Heart left ventricle (tissue), 16 donors: ENCODE results near the gene MAML1. TPM values are rescaled to one million over a fixed set of nuclear protein-coding genes. Genes with fewer than 3 reads are reported as not detected.

Experiments used
- ATAC-seq, 4 donors: fragments of 200-7000 bp; cut with Tn5 transposase; one replicate each; pipeline ENCODE4 v1.9.1; 2020 to 2022; ENCODE audit warnings: moderate library complexity in 4 of 4, mild to moderate bottlenecking in 3 of 4, moderate number of reproducible peaks in 1 of 4
- DNase-seq, 5 donors: peaks; one replicate each; pipeline ENCODE4 v3.0.0-alpha.2; 2020
- H3K27ac ChIP-seq, 12 donors: fragments of 200-600 bp; sonication (generic) in 4 of 12; one replicate each; pipeline versions ENCODE4 v1.5.0 to v1.8.0; 2016 to 2022; ENCODE audit warnings: mild to moderate bottlenecking in 2 of 12
- H3K27me3 ChIP-seq, 9 donors: fragments of 200-600 bp; sonication (generic) in 2 of 9; one replicate each; pipeline versions ENCODE4 v1.5.1 to v1.8.0; 2016 to 2022; ENCODE audit warnings: mild to moderate bottlenecking in 3 of 9
- H3K36me3 ChIP-seq, 9 donors: fragments of 200-600 bp; sonication (generic) in 2 of 9; one replicate each; pipeline versions ENCODE4 v1.5.0 to v1.8.0; 2018 to 2022; ENCODE audit warnings: mild to moderate bottlenecking in 2 of 9
- H3K4me1 ChIP-seq, 12 donors: fragments of 200-600 bp; sonication (generic) in 4 of 12; one replicate each; pipeline versions ENCODE4 v1.5.0 to v1.8.0; 2016 to 2022; ENCODE audit warnings: mild to moderate bottlenecking in 3 of 12
- H3K4me3 ChIP-seq, 12 donors: fragments of 200-600 bp; sonication (generic) in 4 of 12; one replicate each; pipeline versions ENCODE4 v1.5.0 to v1.8.0; 2017 to 2022; ENCODE audit warnings: mild to moderate bottlenecking in 9 of 12, moderate library complexity in 4 of 12
- H3K9me3 ChIP-seq, 12 donors: fragments of 200-600 bp; sonication (generic) in 4 of 12; one replicate each; pipeline versions ENCODE4 v1.5.0 to v1.8.0; 2016 to 2022; ENCODE audit warnings: mild to moderate bottlenecking in 1 of 12
- POLR2A ChIP-seq, 2 donors: fragments of 450-650 bp; IDR thresholded peaks; one replicate each; pipeline ENCODE4 v1.6.1; 2017; ENCODE audit warnings: antibody characterized with exemption in 2 of 2, mild to moderate bottlenecking in 2 of 2, moderate library complexity in 2 of 2
- WGBS, 4 donors: extraction: QIAGEN DNeasy Blood & Tissue Kit in 2 of 4; methylation state at CpG; one replicate each; pipeline versions ENCODE4 v1.1.5 to v1.1.7; 2013 to 2018; 5-methylcytosine and 5-hydroxymethylcytosine counted together
- intact Hi-C, 10 donors: fragments of 100-400 bp; cut with DNase I; formaldehyde crosslinking; loops; one replicate each; pipeline versions ENCODE4 v1.11.1 to v1.14.2; 2022
- polyA plus RNA-seq, 2 donors: library from polyadenylated mRNA; stranded (reverse); fragments of 200-250 nt; gene quantifications; one replicate each; pipeline ENCODE4 v1.2.3, GENCODE V29; 2013
- total RNA-seq, 9 donors: library from RNA; depleted of rRNA in 2 of 9; stranded (reverse); fragments of >200 nt in 2 of 9; fragmentation: NEBNext Ultra II Directional in 3 of 9; extraction: Animal tissue kit (Norgen Biotek cat#: 25700) in 3 of 9; gene quantifications; one replicate each; pipeline versions ENCODE4 v1.1.0 to v1.2.4, GENCODE V29; 2016 to 2023
- TF ChIP-seq, protein P1 (sequence below), 12 donors: fragments of 200-600 bp; sonication (generic) in 4 of 12; IDR thresholded peaks; one replicate each; pipeline versions ENCODE4 v1.5.0 to v1.8.0; 2018 to 2022; ENCODE audit warnings: antibody characterized with exemption in 12 of 12, mild to moderate bottlenecking in 5 of 12
- donor health status: ischemic (EF 13 %, LVEDD 7.1; RV severe dilation, severe dysfunction).
- donor health status: healthy with polysubstance abuse.
- donor health status: DM: no; HTN: yes; CAD: no.
- donor health status: DM: no; HTN: no; CAD: no.
- donor health status: ischemic (EF 25% LVEDD 6.9; RV normal size, moderate dysfunction).
- donor health status: ischemic (EF 25% LVEDD 5.7; RV mildly dilated, moderate dysfunction).
- donor health status: healthy.
- donor health status: DM: yes; HTN: yes; CAD: no.
- donor health status: ischemic (EF 35%, LVEDD 5.7; RV mildly dilated, moderate dysfunction).
- donor health status: nonischemic (EF 11% LVEDD 7.7; RV severe dilation, severe dysfunction).
- donor health status: DM: yes; HTN: yes; CAD: no.
- donor health status: PGD.
- donor health status: ischemic (EF 29% LVEDD 5.4; RV normal size, mild dysfunction).
- donor health status: nonischemic (EF 23%, LVEDD 6.1; RV moderate dilation, normal function).

Gene MAML1
- total and polyA plus RNA-seq, 11 donors = 6.9 to 18.0 (median 11.8) TPM

DNA sequence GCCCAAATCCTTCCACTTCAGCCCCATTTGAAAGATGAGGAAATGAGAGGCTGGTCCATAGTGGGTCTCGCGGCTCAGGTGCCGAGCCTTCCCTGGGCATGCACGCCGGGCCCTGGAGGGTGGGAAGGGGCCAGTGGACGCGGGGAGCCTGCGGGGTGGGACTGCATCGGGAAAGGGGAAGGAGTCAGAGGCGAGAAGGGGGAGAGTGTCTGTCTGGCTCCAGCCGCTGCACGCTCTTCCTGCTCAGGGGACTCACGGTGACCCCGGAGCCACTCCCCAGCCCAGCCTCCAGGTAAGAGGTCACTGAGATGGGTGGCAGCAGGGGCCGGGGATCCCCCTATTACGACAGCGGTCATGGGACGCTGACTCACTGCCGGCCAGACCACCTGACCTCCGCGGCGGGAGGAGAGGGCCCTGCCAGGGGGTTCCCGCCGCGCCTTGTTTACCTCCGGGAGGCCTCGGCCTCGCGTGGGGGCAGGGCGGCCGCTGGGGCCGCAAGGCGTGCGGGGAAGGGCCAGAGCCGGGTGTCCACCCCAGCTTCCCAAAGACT is 86.2 kb downstream of the MAML1 start:
- DNase-seq (peak; percentile 96 to 97 (median 97)), ATAC-seq (peak; percentile 71 to 86 (median 74))
- no peaks in the 10 kb centered on the region for H3K9me3 ChIP-seq
- H3K36me3 ChIP-seq = peaks cover 0 to 28% (median 14%) of the 10 kb centered on the region in 9 donors
- H3K27ac ChIP-seq = peak overlapping the region; percentile 98 to 100 (median 99)
- H3K4me3 ChIP-seq = peak overlapping the region; percentile 1 to 100 (median 91)
- intact Hi-C loops = loop anchor here in 1 of 10 donors (2.0 kb wide), 1 partner anchor 40 kb away; the partner anchor contains the start of gene MRNIP
- peak in 1 of 2 donors; percentile 65 for TF ChIP-seq POLR2A (IDR thresholded peaks at IDR 0.05)
- TF ChIP-seq, protein P1, sequence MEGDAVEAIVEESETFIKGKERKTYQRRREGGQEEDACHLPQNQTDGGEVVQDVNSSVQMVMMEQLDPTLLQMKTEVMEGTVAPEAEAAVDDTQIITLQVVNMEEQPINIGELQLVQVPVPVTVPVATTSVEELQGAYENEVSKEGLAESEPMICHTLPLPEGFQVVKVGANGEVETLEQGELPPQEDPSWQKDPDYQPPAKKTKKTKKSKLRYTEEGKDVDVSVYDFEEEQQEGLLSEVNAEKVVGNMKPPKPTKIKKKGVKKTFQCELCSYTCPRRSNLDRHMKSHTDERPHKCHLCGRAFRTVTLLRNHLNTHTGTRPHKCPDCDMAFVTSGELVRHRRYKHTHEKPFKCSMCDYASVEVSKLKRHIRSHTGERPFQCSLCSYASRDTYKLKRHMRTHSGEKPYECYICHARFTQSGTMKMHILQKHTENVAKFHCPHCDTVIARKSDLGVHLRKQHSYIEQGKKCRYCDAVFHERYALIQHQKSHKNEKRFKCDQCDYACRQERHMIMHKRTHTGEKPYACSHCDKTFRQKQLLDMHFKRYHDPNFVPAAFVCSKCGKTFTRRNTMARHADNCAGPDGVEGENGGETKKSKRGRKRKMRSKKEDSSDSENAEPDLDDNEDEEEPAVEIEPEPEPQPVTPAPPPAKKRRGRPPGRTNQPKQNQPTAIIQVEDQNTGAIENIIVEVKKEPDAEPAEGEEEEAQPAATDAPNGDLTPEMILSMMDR (IDR thresholded peaks at IDR 0.05) = no peak
- H3K27me3 ChIP-seq = no peaks in the 10 kb centered on the region
- peaks cover 24 to 61% (median 53%) of the 10 kb centered on the region in 12 donors for H3K4me1 ChIP-seq
- 0 to 1% (median 1%) methylated on average over 10 to 35 of the region's 35 CpGs for WGBS, 4 donors

DNA sequence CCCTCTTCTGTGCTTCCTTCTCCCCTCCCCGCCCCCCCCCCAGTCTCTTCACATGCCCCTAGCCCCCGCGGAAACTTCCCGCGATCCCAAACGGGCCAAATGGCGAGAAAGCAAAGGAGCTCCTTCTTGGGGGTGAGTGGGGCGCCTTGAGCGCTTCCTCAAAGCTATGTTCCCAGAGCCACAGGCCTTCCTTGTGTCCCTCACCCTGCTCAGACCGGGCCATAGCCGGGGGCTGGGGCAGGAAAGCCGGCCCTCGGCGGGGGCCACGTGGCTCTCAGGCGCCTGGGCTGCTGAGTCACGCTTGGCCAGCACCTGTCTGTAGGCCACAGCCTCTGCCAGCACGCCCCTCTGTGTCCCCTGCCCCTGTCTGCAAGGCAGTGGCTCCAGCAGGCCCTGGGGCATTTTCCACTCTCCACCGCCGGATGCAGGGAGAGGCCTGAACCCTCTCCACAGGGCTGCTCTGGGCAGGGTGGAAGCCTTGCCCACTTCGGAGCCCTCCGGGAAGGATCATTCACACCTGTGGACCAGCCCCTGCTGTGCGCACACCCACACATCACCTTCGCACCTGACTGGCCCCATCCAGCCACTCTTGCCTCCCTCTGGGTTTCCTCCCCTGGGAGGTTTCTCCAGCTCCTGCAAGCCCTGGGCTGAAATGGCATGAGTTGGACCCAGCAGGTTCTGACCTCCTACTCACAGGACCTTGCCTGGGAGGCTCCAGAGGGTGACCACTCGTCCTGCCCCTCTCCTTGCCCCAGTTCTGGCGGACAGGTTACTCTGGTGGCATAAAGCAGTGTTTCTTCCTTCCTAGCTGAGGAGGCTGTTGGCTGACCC is 86.9 kb downstream of the MAML1 start:
- Histone ChIP-seq H3K4me3 (peak overlapping the region; percentile 67 to 100 (median 99)), H3K27ac (peak overlapping the region; percentile 98 to 100 (median 99)), H3K4me1 (peaks cover 24 to 67% (median 60%) of the 10 kb centered on the region in 12 donors), H3K36me3 (peaks cover 0 to 29% (median 21%) of the 10 kb centered on the region in 9 donors), H3K27me3 (no peaks in the 10 kb centered on the region), H3K9me3 (no peaks in the 10 kb centered on the region)
- WGBS, 4 donors = 13 to 24% (median 20%) methylated on average over 23 to 26 of the region's 26 CpGs
- intact Hi-C loops = loop anchor here in 5 of 10 donors (2.0 to 10.0 kb wide), 4 partner anchors 13 to 195 kb away; partner anchors contain the start of genes MRNIP (in 4 of the 5), MGAT4B (in 2 of the 5) and HNRNPH1 (in 1 of the 5)
- TF ChIP-seq POLR2A (IDR thresholded peaks at IDR 0.05) = no peak
- TF ChIP-seq, protein P1 (IDR thresholded peaks at IDR 0.05) = no peak
- ATAC-seq = peak in 3 of 4 donors; percentile 10 to 52 (median 22)
- peak in 4 of 5 donors; percentile 74 to 82 (median 78) for DNase-seq

DNA sequence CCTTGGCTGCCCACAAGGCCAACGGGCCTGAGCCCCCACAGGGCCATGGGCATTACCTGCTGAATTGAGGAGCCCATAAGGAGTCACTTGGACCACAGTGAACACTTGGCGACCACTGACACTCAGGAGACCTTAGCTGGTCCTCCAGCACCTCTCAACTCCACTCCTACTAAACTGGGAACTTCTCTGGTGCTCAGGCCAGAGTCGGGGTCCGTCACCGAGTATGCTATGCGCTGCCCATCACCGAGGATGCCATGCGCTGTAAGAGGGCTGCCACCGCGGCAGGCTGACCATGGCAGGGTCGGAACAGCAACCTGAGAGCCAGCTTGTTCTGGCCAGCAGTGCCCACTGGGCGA is 87.5 kb downstream of the MAML1 start:
- TF ChIP-seq, protein P1 (IDR thresholded peaks at IDR 0.05) = no peak
- TF ChIP-seq POLR2A (IDR thresholded peaks at IDR 0.05) = no peak
- ATAC-seq = no peak
- no peaks in the 10 kb centered on the region for H3K9me3 ChIP-seq

More for the DNA sequence above, 87.5 kb downstream of the MAML1 start:
- peak overlapping the region; percentile 67 to 100 (median 99) for H3K4me3 ChIP-seq
- WGBS, 4 donors = 28 to 40% (median 32%) methylated on average over 12 of the region's 12 CpGs
- DNase-seq = no peak
- peaks cover 0 to 33% (median 27%) of the 10 kb centered on the region in 9 donors for H3K36me3 ChIP-seq
- H3K4me1 ChIP-seq = peaks cover 24 to 73% (median 66%) of the 10 kb centered on the region in 12 donors
- intact Hi-C loops = loop anchor here in 4 of 10 donors (2.0 to 10.0 kb wide), 4 partner anchors 13 to 195 kb away; partner anchors contain the start of genes MRNIP (in 3 of the 4), MGAT4B (in 2 of the 4) and HNRNPH1 (in 1 of the 4)
- H3K27me3 ChIP-seq = no peaks in the 10 kb centered on the region
- peak overlapping the region; percentile 98 to 100 (median 99) for H3K27ac ChIP-seq
